ENCODE results near the gene UBA5. TPM values are rescaled to one million over a fixed set of nuclear protein-coding genes. Genes with fewer than 3 reads are reported as not detected.

Gene UBA5
- total and polyA plus RNA-seq, 9 of the 15 experiments (the other 6 are each of a cell fraction or from before 2014, with no cell fraction given), result 8.1 to 71.1 (median 29.4) TPM

GRCh38 chr3:132722165-132723023 is 62.3 kb downstream of the UBA5 start, which contains the start of gene NPHP3 (continued):
- TF ChIP-seq ZNF518B (CRISPR knock-in tag; IDR thresholded peaks at IDR 0.05), result no peak
- no peak for TF ChIP-seq ATF6 (CRISPR knock-in tag; IDR thresholded peaks at IDR 0.05)
- TF ChIP-seq NFIX (CRISPR knock-in tag; IDR thresholded peaks at IDR 0.05; ENCODE audit: low read depth), result no peak
- no peak for TF ChIP-seq TGIF2 (CRISPR knock-in tag; IDR thresholded peaks at IDR 0.05)
- no peak for TF ChIP-seq ZNF324 (CRISPR knock-in tag; IDR thresholded peaks at IDR 0.05)
- TF ChIP-seq ZNF584 (CRISPR knock-in tag; IDR thresholded peaks at IDR 0.05; ENCODE audit: low read depth), result no peak
- no peak for TF ChIP-seq ZNF12 (CRISPR knock-in tag; IDR thresholded peaks at IDR 0.05)
- no peak for TF ChIP-seq SFPQ (IDR thresholded peaks at IDR 0.05; ENCODE audit: low read depth, low read length)
- no peak for TF ChIP-seq TEAD1 (CRISPR knock-in tag; IDR thresholded peaks at IDR 0.05)
- no peak for TF ChIP-seq HMG20B (CRISPR knock-in tag; IDR thresholded peaks at IDR 0.05)
- TF ChIP-seq KAT2B (IDR thresholded peaks at IDR 0.05; ENCODE audit: low read depth, low read length), result no peak
- TF ChIP-seq NCOA4 (IDR thresholded peaks at IDR 0.05; ENCODE audit: partially characterized antibody), result no peak
- no peak for TF ChIP-seq EZH2 (IDR thresholded peaks at IDR 0.05; ENCODE audit: borderline replicate concordance, low read depth, low read length)
- TF ChIP-seq ZKSCAN3 (CRISPR knock-in tag; IDR thresholded peaks at IDR 0.05), result no peak
- TF ChIP-seq POLR3G (IDR thresholded peaks at IDR 0.05; ENCODE audit: extremely low read depth, insufficient read length, insufficient replicate concordance), result no peak
- no peak for TF ChIP-seq MTA1 (IDR thresholded peaks at IDR 0.05; ENCODE audit: borderline replicate concordance)
- TF ChIP-seq NR4A1 (CRISPR knock-in tag; IDR thresholded peaks at IDR 0.05), result no peak
- TF ChIP-seq NR4A1 (tag; IDR thresholded peaks at IDR 0.05), result no peak
- TF ChIP-seq PML (IDR thresholded peaks at IDR 0.05; ENCODE audit: low read length), result no peak
- TF ChIP-seq TAL1 (IDR thresholded peaks at IDR 0.05), result no peak
- no peak for TF ChIP-seq HCFC1 (IDR thresholded peaks at IDR 0.05; ENCODE audit: low read depth, low read length)
- TF ChIP-seq ZBTB7A (IDR thresholded peaks at IDR 0.05; ENCODE audit: borderline replicate concordance, control insufficient read depth, low read depth, low read length), result peak; percentile 74; the same call in 1 of the 2 replicates

Data from K562 (cell line).